Spleen (tissue), 7 donors: ENCODE data around the gene DPAGT1.

ENCODE experiments used
- CTCF ChIP-seq, 11 experiments: fragments of 200-600 bp in 7 of 11; fragments of 450-650 bp in 4 of 11; sonication (generic) in 4 of 11; IDR thresholded peaks in 8 of 11; conservative IDR thresholded peaks in 3 of 11; 1 replicate in 7 of 11; 2 replicates in 4 of 11; pipeline versions ENCODE4 v1.4.0 to v1.8.0; 2016 to 2021; ENCODE audit warnings: antibody characterized with exemption in 11 of 11, inconsistent platforms in 4 of 11, mild to moderate bottlenecking in 1 of 11
- POLR2A ChIP-seq, 3 donors: fragments of 450-650 bp; IDR thresholded peaks; one replicate each; pipeline ENCODE4 v1.5.1; 2017; ENCODE audit warnings: antibody characterized with exemption in 3 of 3, mild to moderate bottlenecking in 1 of 3
- POLR2AphosphoS5 ChIP-seq, 3 donors: sonication (generic); formaldehyde crosslinking; IDR thresholded peaks; one replicate each; pipeline ENCODE4 v1.5.1; 2017; ENCODE audit warnings: antibody characterized with exemption in 3 of 3
- donor health status: DM: no; HTN: no; CAD: no; lungs with moderate emphysema.
- donor health status: DM: no; HTN: no; CAD: no.
- donor health status: DM: no; HTN: no; CAD: no.

- TF ChIP-seq POLR2AphosphoS5 (IDR thresholded peaks at IDR 0.05) (no peak), POLR2A (IDR thresholded peaks at IDR 0.05) (no peak), CTCF (IDR thresholded peaks at IDR 0.05 in 8 of 11, conservative IDR thresholded peaks at IDR 0.05 in 3 of 11) (no peak)
Measured at GRCh38 chr11:119145551-119145950, 43.9 kb upstream of the DPAGT1 start.
